SIG-M5 (cell line): Measurements from ENCODE around the gene ESR1.
"Not testable (repeated sequence)": the region's sequence is repeated elsewhere in the genome, so short reads cannot be mapped to it uniquely, and the experiment has no call there.

Experiments
- DNase-seq: peaks from one replicate; lab custom pipeline; 2025; lab: John Stamatoyannopoulos, UW

The ESR1 gene

GRCh38 chr6:152055517-152055916 lies 248.0 kb downstream of the ESR1 start:
- no peak for DNase-seq

- DNase-seq = no peak
Measured at GRCh38 chr6:152057832-152058498, 250.5 kb downstream of the ESR1 start.

GRCh38 chr6:152059909-152060308 lies 252.4 kb downstream of the ESR1 start:
- DNase-seq = no peak

GRCh38 chr6:152062476-152062875 lies 255.0 kb downstream of the ESR1 start:
- DNase-seq = no peak

- no peak for DNase-seq
Measured at GRCh38 chr6:152063170-152063921, 255.9 kb downstream of the ESR1 start.

- DNase-seq = no peak
Measured at GRCh38 chr6:152068622-152069261, 261.3 kb downstream of the ESR1 start.

GRCh38 chr6:152070556-152070955 lies 263.1 kb downstream of the ESR1 start:
- DNase-seq = no peak

GRCh38 chr6:152071318-152071717 lies 263.8 kb downstream of the ESR1 start:
- no peak for DNase-seq

GRCh38 chr6:152071843-152072242 lies 264.4 kb downstream of the ESR1 start:
- no peak for DNase-seq

GRCh38 chr6:152076242-152076641 lies 268.8 kb downstream of the ESR1 start:
- DNase-seq = not testable (repeated sequence)

- DNase-seq = no peak
Measured at GRCh38 chr6:152078001-152078400, 270.5 kb downstream of the ESR1 start.

GRCh38 chr6:152078804-152079203 lies 271.3 kb downstream of the ESR1 start:
- no peak for DNase-seq

- no peak for DNase-seq
Measured at GRCh38 chr6:152085451-152085921, 278.0 kb downstream of the ESR1 start.

- no peak for DNase-seq
Measured at GRCh38 chr6:152086223-152086873, 278.9 kb downstream of the ESR1 start.

GRCh38 chr6:152087096-152087495 lies 279.6 kb downstream of the ESR1 start:
- DNase-seq = no peak

GRCh38 chr6:152087701-152088100 lies 280.2 kb downstream of the ESR1 start:
- no peak for DNase-seq

GRCh38 chr6:152089992-152090391 lies 282.5 kb downstream of the ESR1 start:
- no peak for DNase-seq

- DNase-seq = no peak
Measured at GRCh38 chr6:152091201-152091600, 283.7 kb downstream of the ESR1 start.

- DNase-seq = no peak
Measured at GRCh38 chr6:152091851-152092341, 284.4 kb downstream of the ESR1 start.

GRCh38 chr6:152093711-152094110 lies 286.2 kb downstream of the ESR1 start:
- no peak for DNase-seq

GRCh38 chr6:152094276-152094675 lies 286.8 kb downstream of the ESR1 start:
- no peak for DNase-seq

GRCh38 chr6:152094992-152095592 lies 287.6 kb downstream of the ESR1 start:
- DNase-seq = peak; percentile 22
